HG03432 (cell line): ENCODE data around the gene EXOC1.
"Not testable (repeated sequence)": the region's sequence is repeated elsewhere in the genome, so short reads cannot be mapped to it uniquely, and the experiment has no call there.

Source experiments
- ATAC-seq: cut with Tn5 transposase; IDR thresholded peaks from one replicate; pipeline ENCODE4 v1.9.1; 2021; ENCODE audit warnings: mild to moderate bottlenecking, moderate library complexity; ENCODE audit not compliant: unreplicated experiment

The EXOC1 gene, protein sequence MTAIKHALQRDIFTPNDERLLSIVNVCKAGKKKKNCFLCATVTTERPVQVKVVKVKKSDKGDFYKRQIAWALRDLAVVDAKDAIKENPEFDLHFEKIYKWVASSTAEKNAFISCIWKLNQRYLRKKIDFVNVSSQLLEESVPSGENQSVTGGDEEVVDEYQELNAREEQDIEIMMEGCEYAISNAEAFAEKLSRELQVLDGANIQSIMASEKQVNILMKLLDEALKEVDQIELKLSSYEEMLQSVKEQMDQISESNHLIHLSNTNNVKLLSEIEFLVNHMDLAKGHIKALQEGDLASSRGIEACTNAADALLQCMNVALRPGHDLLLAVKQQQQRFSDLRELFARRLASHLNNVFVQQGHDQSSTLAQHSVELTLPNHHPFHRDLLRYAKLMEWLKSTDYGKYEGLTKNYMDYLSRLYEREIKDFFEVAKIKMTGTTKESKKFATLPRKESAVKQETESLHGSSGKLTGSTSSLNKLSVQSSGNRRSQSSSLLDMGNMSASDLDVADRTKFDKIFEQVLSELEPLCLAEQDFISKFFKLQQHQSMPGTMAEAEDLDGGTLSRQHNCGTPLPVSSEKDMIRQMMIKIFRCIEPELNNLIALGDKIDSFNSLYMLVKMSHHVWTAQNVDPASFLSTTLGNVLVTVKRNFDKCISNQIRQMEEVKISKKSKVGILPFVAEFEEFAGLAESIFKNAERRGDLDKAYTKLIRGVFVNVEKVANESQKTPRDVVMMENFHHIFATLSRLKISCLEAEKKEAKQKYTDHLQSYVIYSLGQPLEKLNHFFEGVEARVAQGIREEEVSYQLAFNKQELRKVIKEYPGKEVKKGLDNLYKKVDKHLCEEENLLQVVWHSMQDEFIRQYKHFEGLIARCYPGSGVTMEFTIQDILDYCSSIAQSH

DNA sequence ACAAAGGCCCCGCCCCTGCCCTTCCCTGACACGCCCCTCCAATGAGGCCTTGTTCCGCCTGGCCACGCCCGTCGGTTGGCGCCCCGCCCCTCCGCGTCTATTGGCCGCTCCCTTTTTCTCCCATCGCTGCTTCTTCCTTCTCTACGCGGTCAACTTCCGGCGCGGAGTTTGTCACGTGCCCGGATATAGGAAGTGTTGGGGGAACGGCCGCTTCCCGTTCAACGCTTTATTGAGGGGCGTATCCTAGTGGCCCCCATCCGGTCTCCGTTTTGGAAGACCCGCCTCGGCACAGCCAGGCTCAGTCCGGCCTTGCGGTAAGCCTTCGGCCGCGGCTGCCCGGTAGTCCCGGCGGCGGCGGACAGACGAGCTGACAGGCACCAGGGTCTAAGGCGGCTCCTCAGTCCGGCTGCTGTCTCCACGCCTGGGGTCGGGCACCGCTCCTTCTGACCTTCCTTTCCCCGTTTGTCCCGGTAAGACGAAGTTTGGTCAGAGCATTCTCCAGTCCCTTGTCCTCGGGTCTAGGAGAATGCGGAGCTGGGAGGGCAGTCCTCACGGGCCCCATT lies at the start of gene EXOC1:
Gene EXOC1 (plus strand): TSS at position 165 of the 563 bp plus-strand sequence. CDS start 4,676 bp downstream, outside the sequence.
- ATAC-seq: peak; percentile 99

DNA sequence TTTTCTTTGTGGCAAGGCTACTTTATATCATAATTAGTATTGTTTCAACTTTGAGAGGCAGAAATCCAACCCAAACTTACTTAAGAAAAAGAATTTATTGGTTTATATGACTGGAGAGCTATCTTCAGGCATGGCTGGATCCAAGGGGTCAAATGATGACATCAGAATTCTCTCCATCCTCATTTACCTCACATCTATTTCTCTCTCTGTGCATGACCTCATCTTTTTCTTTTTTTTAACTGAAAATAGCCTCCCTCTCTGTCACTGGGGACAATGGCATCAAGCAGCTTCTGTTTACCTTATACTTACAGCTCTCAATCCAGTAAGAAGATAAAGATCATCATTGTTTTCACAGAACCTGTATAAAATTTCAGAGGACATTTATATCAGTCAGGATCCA lies 45.9 kb upstream of the EXOC1 start:
- ATAC-seq: no peak

DNA sequence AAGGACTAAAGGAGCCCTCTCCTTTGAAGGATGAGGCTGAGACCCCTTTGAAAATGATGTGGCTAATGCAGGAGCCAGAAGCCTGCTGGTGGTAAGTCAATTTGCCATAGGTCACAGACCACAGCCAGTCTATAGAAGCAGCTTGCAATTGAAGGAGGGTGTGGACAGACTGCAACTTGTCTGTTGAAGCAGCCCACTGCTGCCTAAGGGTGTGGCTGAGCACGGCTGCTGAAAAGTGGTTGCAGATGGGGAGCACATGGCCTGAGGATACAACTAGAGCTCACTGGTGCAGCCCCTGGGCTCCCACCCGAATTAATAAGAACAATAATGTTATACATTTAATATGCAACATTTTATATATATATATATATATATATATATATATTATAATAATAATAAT lies 45.3 kb upstream of the EXOC1 start:
- ATAC-seq: no peak

DNA sequence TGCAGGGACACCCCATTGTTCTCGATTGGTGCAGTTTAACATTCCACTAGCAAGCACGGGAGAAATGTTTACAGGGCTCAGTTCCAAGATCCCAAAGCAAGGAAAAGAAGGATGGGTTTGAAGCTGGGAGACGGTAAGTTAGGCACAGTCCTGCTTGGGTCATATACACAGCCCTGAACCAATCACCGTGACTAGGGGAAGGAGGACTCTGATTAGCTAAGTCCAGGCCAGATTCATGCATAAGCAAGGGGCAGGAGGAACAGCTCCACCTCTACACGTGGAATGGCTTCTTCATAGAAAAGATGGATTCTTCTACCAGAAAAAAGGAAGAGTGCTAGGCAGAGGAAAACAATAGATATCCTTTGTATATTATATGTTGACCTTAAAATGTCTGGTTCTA lies 44.8 kb upstream of the EXOC1 start:
- ATAC-seq: no peak

DNA sequence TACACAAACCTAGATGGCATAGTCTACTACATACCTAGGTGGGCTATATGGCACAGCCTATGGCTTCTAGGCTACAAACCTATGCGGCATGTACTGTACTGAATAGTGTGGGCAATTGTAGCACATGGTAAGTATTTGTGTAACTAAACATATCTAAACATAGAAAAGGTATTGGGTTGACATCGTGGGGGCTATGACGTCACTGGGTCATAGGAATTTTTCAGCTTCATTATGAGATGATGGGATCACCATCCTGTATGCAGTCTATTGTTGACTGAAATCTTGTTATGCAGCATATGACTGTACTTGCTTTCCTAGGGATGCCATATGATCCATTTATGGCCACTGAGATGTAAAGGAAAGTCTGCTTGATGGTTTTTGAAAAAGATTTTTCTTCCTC lies 35.8 kb upstream of the EXOC1 start:
- ATAC-seq: no peak

DNA sequence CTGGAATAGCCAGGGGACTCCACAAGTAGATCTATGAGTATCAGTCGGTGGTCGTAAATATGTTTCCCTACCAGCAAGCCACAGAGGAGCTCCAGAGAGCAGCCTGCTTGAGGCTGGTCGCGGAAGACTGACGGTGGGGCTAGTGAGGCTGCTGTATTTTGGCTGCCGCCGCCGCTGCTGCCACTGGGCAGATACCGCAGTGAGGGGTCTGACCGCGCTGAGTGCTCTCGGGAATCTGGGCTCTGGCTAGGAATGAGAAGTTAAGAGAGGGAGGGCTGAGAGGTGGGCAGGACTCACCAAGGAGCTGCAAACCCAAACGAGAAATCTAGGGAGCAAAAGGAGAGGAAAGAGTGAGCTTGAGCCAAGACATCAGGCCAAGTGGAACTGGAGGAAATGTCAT lies 33.8 kb upstream of the EXOC1 start, which contains the start of gene EXOC1L:
Gene EXOC1L (plus strand): TSS at position 157 of the 400 bp plus-strand sequence. CDS start 237 bp downstream, at position 394.
- ATAC-seq: no peak

DNA sequence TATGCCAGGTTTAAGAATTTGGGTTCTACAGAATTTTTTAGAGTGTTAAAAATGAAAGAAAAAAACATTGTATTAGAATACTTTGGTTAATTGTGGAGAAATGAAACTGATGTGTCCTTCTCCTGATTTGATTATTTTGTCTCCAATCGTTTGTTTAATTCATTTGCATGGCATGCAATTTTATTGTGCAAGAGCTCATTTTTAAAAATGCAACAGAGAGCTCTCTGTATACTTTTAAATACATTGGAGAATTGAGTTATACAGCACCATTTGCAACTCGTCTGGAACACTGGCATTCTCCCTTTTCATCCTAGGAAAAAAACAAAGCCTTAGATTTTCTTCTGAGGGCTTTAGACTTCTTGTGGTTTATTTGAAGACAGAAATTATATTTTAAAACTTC lies 33.2 kb upstream of the EXOC1 start:
- no peak for ATAC-seq

DNA sequence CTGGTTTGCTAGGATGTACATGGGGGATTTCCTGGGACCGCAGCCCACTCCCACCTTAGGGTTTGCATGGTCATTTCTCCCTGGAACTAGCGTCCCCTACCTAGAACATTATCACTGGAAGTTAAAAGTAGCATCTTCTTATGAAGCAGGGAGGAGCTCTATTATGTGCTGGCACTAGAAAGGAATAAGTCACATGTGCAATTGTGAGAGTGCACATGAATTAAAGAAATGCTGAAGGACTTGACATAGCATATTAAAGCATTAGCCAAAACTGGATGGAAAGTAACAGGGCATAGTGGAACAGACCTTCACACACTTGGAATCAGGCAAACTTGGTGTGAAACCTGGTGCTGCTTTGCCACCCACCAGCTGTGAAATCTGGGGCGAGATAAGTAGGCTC lies 31.1 kb upstream of the EXOC1 start:
- ATAC-seq: no peak

DNA sequence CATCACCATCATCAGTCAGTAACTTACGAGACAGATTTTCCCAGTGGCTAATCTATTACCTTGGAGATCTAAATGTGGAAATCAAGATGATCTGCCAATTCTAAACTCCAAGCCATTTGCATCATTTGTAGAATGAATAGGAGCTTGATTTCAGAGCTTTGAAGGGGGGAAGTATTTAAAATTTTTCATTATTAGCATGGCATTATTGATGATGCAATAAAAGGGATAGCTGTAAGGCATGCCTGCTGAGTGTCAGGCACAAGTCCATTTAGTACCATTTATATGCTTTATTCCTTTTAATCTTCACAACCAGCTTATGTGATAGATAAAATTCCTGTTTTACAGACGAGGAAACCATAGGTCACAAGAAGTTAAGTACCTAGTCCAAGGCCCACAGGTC lies 28.6 kb upstream of the EXOC1 start:
- ATAC-seq: no peak

DNA sequence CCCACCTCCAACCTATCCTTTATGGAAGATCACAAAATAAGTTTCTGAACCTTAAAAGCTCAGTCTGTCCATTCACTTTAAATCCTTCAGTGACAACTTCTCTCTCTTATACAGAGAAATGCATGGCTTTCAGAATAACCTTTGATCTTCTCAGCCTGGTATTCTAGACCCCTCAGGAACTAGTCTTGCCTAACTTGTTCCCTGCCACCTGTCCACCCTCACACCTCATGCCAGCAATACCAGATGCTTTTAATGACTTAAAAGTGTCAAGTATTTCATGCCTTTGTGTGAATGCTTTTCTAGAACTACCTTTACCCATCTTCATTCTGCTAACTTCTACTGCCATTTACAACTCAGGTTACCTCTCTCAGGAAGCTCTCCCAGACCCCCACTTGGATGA lies 26.5 kb upstream of the EXOC1 start:
- ATAC-seq: no peak

DNA sequence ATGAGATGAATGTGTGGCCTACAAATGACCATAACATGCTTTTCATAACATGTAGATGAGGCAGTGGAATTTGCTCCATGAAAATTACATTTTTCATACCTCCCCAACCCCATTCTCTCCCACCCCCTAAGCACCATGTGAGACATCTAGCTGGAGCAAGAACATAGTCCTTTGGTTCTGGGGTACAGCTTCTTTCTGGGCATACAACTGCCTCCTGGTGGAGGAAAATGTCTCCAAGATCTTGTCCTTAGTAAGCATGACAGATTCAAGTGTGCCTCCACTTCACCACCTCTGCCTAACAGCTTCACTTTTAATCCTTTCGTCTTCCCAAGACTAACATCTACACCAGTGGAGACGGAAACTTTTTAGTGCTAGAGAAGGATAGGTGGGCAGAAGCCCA lies 25.9 kb upstream of the EXOC1 start:
- no peak for ATAC-seq

DNA sequence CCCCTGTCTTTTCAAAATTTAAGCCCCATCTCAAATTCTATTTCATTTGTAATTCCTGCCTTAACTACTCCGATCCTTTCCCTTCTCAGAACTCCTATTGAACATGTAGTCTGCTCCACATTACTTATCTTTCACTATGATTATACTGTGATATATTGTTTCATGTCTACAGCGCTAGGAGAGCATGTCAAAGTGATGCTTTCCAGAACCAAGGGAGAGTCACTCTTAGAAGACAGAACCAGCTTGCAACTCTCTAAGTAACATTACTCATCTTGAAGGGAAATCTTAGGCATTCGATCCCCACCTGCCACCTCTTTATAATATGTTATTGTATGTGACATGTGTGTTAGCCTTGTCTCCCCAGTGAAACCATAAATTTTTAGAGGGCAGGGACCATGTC lies 23.4 kb upstream of the EXOC1 start:
- no peak for ATAC-seq

DNA sequence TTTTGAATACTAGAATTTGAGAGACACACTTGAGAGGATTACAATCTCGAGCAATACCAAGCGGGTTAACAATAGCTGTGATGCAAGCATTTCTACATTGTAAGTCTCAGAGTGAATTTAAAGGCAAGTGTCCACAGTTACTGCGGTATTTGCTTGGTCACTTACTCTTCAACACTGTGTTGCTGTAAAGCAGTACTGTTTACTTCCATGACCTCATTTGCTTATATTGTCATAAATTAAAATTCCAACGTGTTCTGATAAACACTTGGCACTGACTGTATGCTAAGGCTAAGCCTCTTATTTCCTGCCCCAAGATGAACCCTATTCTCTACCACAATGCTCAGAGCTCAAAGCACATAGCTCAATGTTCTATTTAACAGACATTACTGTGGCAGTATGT lies 22.7 kb upstream of the EXOC1 start:
- no peak for ATAC-seq

DNA sequence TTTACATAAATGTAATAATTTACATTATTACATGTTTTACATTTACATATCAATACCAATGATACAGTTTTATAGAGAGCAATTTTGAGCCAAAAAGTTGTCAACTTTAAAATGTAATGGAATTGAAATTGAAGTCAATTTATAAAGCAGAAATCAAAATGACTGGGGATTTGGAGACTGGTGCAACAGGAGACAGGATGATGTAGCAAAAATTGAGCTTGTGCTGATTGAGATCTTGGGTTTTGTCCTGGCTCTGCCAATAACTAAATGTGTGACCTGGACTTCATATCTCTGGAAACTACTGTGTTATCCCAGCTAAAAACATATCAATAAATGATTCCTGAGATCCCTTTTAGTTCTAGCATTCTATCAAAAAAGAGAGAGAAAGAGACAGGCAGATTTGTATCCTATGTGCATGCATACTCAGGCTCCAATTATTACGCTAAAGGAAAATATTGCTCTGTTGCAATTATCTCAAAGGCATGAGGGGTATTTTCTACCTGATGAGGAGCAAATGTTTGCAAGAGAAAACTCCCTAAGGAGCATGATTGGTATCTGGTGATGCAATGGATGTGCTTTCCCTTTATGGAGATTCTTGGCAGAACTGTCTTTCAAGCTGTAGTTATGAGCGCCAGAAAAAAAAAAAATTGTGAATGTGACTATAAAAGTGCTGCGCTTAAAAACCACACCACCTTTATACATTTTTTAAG lies 19.2 kb upstream of the EXOC1 start:
- ATAC-seq: no peak

DNA sequence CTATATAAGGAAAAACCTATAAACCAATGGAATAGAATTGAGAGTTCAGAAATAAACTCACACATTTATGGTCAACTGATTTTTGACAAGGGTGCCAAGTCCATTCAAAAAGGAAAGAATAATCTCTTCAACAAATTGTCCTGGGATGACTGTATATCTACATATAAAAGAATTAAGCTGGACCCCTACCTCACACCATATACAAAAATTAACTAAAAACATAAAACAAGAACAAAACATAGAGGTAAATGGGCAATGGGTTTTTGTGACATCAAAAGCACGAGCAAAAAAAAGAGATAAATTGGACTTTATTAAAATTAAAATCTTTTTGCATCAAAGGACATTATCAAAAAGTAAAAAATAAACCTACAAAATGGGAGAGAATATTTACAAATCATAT lies 15.5 kb upstream of the EXOC1 start:
- no peak for ATAC-seq

DNA sequence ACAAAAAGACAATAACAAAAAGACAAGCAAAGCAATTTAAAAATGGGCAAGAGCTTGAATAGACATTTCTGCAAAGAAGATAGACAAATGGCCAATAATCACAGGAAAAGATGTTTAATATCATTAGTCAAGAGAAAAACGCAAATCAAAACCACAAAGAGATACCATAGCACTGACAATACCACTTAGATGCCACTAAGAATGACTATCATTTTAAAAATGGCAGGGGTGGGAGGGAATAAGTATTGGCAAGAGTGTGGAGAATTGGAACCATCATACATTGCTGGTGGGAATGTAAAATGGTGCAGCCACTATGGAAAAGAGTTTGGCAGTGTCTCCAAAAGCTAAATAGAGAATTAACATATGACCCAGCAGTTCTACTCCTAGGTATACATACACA lies 15.1 kb upstream of the EXOC1 start:
- ATAC-seq: no peak

DNA sequence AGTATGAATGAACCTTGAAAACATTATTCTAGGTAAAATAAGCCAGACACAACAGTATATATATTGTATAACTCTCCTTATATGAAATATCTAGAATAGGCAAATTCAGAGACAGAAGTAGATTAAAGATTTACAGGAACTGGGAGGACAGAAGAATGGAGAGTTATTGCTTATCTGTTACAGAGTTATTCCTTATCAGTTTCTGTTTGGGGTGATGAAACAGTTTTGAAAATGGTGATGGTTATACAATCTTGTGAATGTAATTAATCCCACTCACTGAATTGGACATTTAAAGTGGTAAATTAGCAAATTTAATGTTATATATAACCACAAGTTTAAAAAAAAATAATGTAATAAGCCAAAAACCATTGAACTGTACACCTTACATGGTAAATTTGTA lies 14.5 kb upstream of the EXOC1 start:
- ATAC-seq: no peak

DNA sequence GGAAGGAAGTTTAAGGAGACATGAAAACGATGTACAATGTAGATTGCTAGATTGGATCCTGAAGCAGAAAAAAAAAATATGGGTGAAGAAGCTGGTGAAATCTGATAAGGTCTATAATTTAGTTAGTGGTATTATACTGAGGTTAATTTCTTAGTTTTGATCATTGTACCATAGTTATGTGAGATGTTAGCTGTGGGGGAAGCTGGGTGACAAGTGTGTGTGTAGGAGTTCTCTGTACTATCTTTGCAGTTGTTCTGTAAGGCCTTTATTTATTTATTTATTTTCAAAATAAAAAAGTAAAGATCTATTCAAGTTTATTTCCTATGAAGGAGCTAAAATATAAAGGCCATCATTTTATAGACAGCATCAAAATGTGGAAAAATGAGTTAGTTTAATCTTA lies 12.5 kb upstream of the EXOC1 start:
- ATAC-seq: no peak

DNA sequence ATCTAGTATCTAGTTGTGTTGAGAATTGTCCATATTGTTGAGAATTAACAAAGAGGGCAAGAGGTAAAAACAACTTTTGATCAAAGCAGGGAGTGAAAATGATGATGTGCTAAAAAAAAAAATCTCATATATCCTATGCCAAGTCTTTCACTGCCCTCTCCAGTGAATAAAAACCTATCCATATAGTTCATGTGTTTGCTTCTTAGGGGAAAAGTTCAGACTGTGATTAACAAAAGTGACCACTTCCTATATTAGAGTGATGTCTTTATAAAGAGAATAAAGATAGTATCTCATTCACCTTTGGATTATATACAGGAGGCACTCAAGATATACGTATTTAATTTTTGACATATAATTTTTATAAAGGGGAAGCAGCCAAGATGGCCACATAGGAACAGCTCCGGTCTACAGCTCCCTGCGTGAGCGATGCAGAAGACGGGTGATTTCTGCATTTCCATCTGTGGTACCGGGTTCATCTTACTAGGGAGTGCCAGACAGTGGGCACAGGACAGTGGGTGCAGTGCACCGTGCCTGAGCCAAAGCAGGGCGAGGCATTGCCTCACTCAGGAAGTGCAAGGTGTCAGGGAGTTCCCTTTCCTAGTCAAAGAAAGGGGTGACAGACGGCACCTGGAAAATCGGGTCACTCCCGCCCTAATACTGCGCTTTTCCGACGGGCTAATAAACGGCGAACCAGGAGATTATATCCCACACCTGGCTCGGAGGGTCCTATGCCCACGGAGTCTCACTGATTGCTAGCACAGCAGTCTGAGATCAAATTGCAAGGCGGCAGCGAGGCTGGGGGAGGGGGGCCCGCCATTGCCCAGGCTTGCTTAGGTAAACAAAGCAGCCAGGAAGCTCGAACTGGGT lies 11.8 kb upstream of the EXOC1 start:
- not testable (repeated sequence) for ATAC-seq

DNA sequence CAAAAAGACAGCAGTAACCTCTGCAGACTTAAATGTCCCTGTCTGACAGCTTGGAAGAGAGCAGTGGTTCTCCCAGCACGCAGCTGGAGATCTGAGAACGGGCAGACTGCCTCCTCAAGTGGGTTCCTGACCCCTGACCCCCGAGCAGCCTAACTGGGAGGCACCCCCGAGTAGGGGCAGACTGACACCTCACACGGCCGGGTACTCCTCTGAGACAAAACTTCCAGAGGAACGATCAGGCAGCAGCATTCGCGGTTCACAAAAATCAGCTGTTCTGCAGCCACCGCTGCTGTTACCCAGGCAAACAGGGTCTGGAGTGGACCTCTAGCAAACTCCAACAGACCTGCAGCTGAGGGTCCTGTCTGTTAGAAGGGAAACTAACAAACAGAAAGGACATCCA lies 11.1 kb upstream of the EXOC1 start:
- ATAC-seq: not testable (repeated sequence)
